OCI-LY7 (cell line): ENCODE measurements around the gene CTNNBL1. TPM values are rescaled to one million over a fixed set of nuclear protein-coding genes. Genes with fewer than 3 reads are reported as not detected.
"Not testable (repeated sequence)": the region's sequence is repeated elsewhere in the genome, so short reads cannot be mapped to it uniquely, and the experiment has no call there.

ENCODE experiments used
- BruUV-seq: library from RNA; stranded (reverse); fragments of 400-500 nt; replicated peaks from 2 replicates; lab custom pipeline; 2021; lab: Mats Ljungman, UMichigan
- CTCF ChIA-PET: fragments of 300-600 bp; sonication (Branson Sonifier 250); formaldehyde crosslinking; loops from one replicate; lab custom pipeline; 2022; ENCODE audit warnings: antibody characterized with exemption; ENCODE audit not compliant: unreplicated experiment; lab: Charles Lee
- POLR2A ChIA-PET: fragments of 300-600 bp; sonication (Branson Sonifier 250); formaldehyde crosslinking; loops from one replicate; lab custom pipeline; 2022; ENCODE audit warnings: antibody characterized with exemption; lab: Charles Lee
- DNase-seq: peaks from one replicate; pipeline ENCODE4 v3.0.0-alpha.2; 2015; ENCODE audit warnings: low spot score
- H2AFZ ChIP-seq: fragments of 200-600 bp; sonication (generic), shearing (Covaris generic); 2 replicates; pipeline ENCODE4 v1.6.1; 2014; ENCODE audit warnings: mild to moderate bottlenecking, antibody characterized with exemption, low read length, moderate library complexity
- H3K27ac ChIP-seq: fragments of 200-600 bp; sonication (generic); 2 replicates; pipeline ENCODE4 v1.5.1; 2014; ENCODE audit warnings: mixed run types, low read depth, mild to moderate bottlenecking, moderate library complexity, low read length, inconsistent platforms; ENCODE audit not compliant: poor library complexity, severe bottlenecking
- H3K36me3 ChIP-seq: fragments of 200-600 bp; sonication (generic); 2 replicates; pipeline ENCODE4 v1.6.1; 2014; ENCODE audit warnings: mild to moderate bottlenecking, antibody characterized with exemption, low read length, moderate library complexity, mixed read lengths; ENCODE audit not compliant: insufficient read depth
- H3K4me1 ChIP-seq: fragments of 200-600 bp; sonication (generic); 2 replicates; pipeline ENCODE4 v1.5.1; 2014; ENCODE audit warnings: mild to moderate bottlenecking, low read length; ENCODE audit not compliant: insufficient read depth, poor library complexity, severe bottlenecking
- H3K4me2 ChIP-seq: fragments of 200-600 bp; sonication (generic); 2 replicates; pipeline ENCODE4 v1.6.1; 2014; ENCODE audit warnings: mild to moderate bottlenecking, low read length
- H3K4me3 ChIP-seq: fragments of 200-600 bp; sonication (generic); 2 replicates; pipeline ENCODE4 v1.5.1; 2014; ENCODE audit warnings: mild to moderate bottlenecking, low read depth, low read length; ENCODE audit not compliant: poor library complexity, severe bottlenecking
- H3K79me2 ChIP-seq: fragments of 200-600 bp; sonication (generic); 2 replicates; pipeline ENCODE4 v1.6.1; 2016; ENCODE audit warnings: low read depth, mild to moderate bottlenecking, low read length, moderate library complexity, mixed read lengths; ENCODE audit not compliant: insufficient read depth
- H3K9me2 ChIP-seq: fragments of 200-600 bp; sonication (generic); 2 replicates; pipeline ENCODE4 v1.6.1; 2016; ENCODE audit warnings: mild to moderate bottlenecking, low read length, mixed read lengths; ENCODE audit not compliant: insufficient read depth
- H3K9me3 ChIP-seq: fragments of 200-600 bp; sonication (generic); 2 replicates; pipeline ENCODE4 v1.6.1; 2014; ENCODE audit warnings: mild to moderate bottlenecking, mixed run types, low read length, mixed read lengths
- H4K20me1 ChIP-seq: fragments of 200-600 bp; sonication (generic); 2 replicates; pipeline ENCODE4 v1.6.1; 2014; ENCODE audit warnings: mild to moderate bottlenecking, antibody characterized with exemption, low read length, moderate library complexity, mixed read lengths; ENCODE audit not compliant: insufficient read depth
- CTCF ChIP-seq: fragments of 200-600 bp; sonication (generic); conservative IDR thresholded peaks from 2 replicates; pipeline ENCODE4 v1.5.1; 2014; ENCODE audit warnings: mild to moderate bottlenecking, antibody characterized with exemption, low read length, moderate library complexity, mixed read lengths
- EZH2phosphoT487 ChIP-seq: fragments of 200-600 bp; sonication (generic); IDR thresholded peaks from 2 replicates; pipeline ENCODE4 v1.6.1; 2018; ENCODE audit warnings: low read depth, borderline replicate concordance, mild to moderate bottlenecking, mixed run types, antibody characterized with exemption, low read length, moderate library complexity, mixed read lengths
- intact Hi-C: fragments of 100-400 bp; cut with micrococcal nuclease; formaldehyde crosslinking; loops from one replicate; pipeline ENCODE4 v1.10.0; 2022; ENCODE audit not compliant: unreplicated experiment
- total RNA-seq, 2 experiments: library from RNA; depleted of rRNA in 1 of 2; stranded (reverse); fragments of >200 nt in 1 of 2; shearing (Covaris generic) in 1 of 2; gene quantifications; 2 replicates each; pipeline ENCODE4 v1.2.3, GENCODE V29; 2014 to 2022

The CTNNBL1 gene
- total RNA-seq, 2 experiments from 2014 or later: 38.0 to 90.0 TPM

GRCh38 chr20:37676440-37676839 is 17.4 kb upstream of the CTNNBL1 start:
- H3K36me3 ChIP-seq: no peaks in the 10 kb centered on the region
- no peaks in the 10 kb centered on the region for H3K9me3 ChIP-seq
- DNase-seq: no peak
- H3K4me3 ChIP-seq: no peak overlapping the region
- no peak overlapping the region for H3K27ac ChIP-seq
- no peaks in the 10 kb centered on the region for H3K79me2 ChIP-seq
- H3K9me2 ChIP-seq: no peaks in the 10 kb centered on the region
- intact Hi-C loops: no loop called here
- no peak overlapping the region for H2AFZ ChIP-seq
- no peak overlapping the region for H3K4me2 ChIP-seq
- TF ChIP-seq EZH2phosphoT487 (no peak), CTCF (no peak)
- H4K20me1 ChIP-seq: no peaks in the 10 kb centered on the region
- no peaks in the 10 kb centered on the region for H3K4me1 ChIP-seq
- CTCF ChIA-PET: no interaction called here
- POLR2A ChIA-PET: no interaction called here
- BruUV-seq: no TSS peak

- H3K4me1 ChIP-seq: no peaks in the 10 kb centered on the region
- H3K4me3 ChIP-seq: no peak overlapping the region
- CTCF ChIA-PET: no interaction called here
- no peaks in the 10 kb centered on the region for H3K79me2 ChIP-seq
- no TSS peak for BruUV-seq
- POLR2A ChIA-PET: interaction anchor here (0.6 kb wide), 1 partner anchor 31 kb away, joined by 3 read pairs; no protein-coding TSS in a partner anchor
- no peaks in the 10 kb centered on the region for H3K9me2 ChIP-seq
- DNase-seq: no peak
- intact Hi-C loops: no loop called here
- TF ChIP-seq CTCF: no peak
- no peak for TF ChIP-seq EZH2phosphoT487
- H3K4me2 ChIP-seq: no peak overlapping the region
- H2AFZ ChIP-seq: no peak overlapping the region
- no peaks in the 10 kb centered on the region for H4K20me1 ChIP-seq
- H3K27ac ChIP-seq: no peak overlapping the region
- no peaks in the 10 kb centered on the region for H3K36me3 ChIP-seq
- no peaks in the 10 kb centered on the region for H3K9me3 ChIP-seq
Measured at GRCh38 chr20:37677969-37678861, 15.6 kb upstream of the CTNNBL1 start.

GRCh38 chr20:37679751-37680150 is 14.1 kb upstream of the CTNNBL1 start:
- CTCF ChIA-PET, POLR2A ChIA-PET, H3K27ac ChIP-seq, H4K20me1 ChIP-seq, H3K36me3 ChIP-seq, BruUV-seq, H3K4me1 ChIP-seq, H3K79me2 ChIP-seq, intact Hi-C loops, H3K4me3 ChIP-seq, H3K9me2 ChIP-seq, H2AFZ ChIP-seq, H3K9me3 ChIP-seq, DNase-seq, H3K4me2 ChIP-seq: not testable (repeated sequence)
